K562 (cell line): ENCODE results near the gene OR13A1. TPM values are rescaled to one million over a fixed set of nuclear protein-coding genes. Genes with fewer than 3 reads are reported as not detected.
"Not testable (repeated sequence)": the region's sequence is repeated elsewhere in the genome, so short reads cannot be mapped to it uniquely, and the experiment has no call there.

ENCODE experiments used
- ATAC-seq: fragments of 200-7000 bp; cut with Tn5 transposase; 3 replicates; pipeline ENCODE4 v1.9.1; 2020; ENCODE audit warnings: moderate library complexity
- BruUV-seq: library from RNA; stranded (reverse); fragments of 400-500 nt; replicated peaks from 2 replicates; lab custom pipeline; 2021; lab: Mats Ljungman, UMichigan
- CTCF ChIA-PET: fragments of 300-600 bp; formaldehyde crosslinking; extraction: SDS; loops from one replicate; lab custom pipeline; 2021; ENCODE audit warnings: low intra/inter-chr PET ratio; lab: Yijun Ruan, JAX
- POLR2A ChIA-PET: fragments of 300-600, 350-650 bp; sonication (Branson Sonifier 250); formaldehyde crosslinking; extraction: SDS; loops from one replicate; lab custom pipeline; 2021; ENCODE audit warnings: antibody characterized with exemption, inconsistent platforms; lab: Yijun Ruan, JAX
- DNase-seq, 4 experiments: peaks; one replicate each; pipeline versions ENCODE4 v3.0.0 to v3.0.0-alpha.2; 2011 to 2018; ENCODE audit warnings: low spot score in 3 of 4, mixed read lengths in 3 of 4; ENCODE audit errors: extremely low read depth in 1 of 4
- FAIRE-seq: peaks from 2 replicates; lab custom pipeline; 2011; peaks lifted over from hg19 to GRCh38; lab: Jason Lieb, UNC
- H2AFZ ChIP-seq: 2 replicates; pipeline ENCODE4 v1.6.0; 2011; ENCODE audit warnings: low read depth, low read length, control low read depth, inconsistent platforms
- H3K27ac ChIP-seq: fragments of 200-600 bp; 3 replicates; pipeline ENCODE4 v1.8.0; 2011; ENCODE audit warnings: low read depth, mild to moderate bottlenecking, control low read depth, inconsistent platforms, low read length, moderate library complexity, mixed read lengths; ENCODE audit errors: extremely low read depth
- H3K27me3 ChIP-seq, 2 experiments: fragments of 300-600 bp in 1 of 2; 2 replicates in 1 of 2; 3 replicates in 1 of 2; pipeline versions ENCODE4 v1.6.0 to v1.8.0; 2011; ENCODE audit warnings: inconsistent platforms in 2 of 2, low read length in 2 of 2, mild to moderate bottlenecking in 1 of 2, mixed read lengths in 1 of 2, moderate library complexity in 1 of 2; ENCODE audit not compliant: control insufficient read depth in 2 of 2, insufficient read depth in 2 of 2
- H3K36me3 ChIP-seq: fragments of 300-600 bp; 3 replicates; pipeline ENCODE4 v1.8.0; 2011; ENCODE audit warnings: mild to moderate bottlenecking, low read length, inconsistent platforms; ENCODE audit not compliant: control insufficient read depth, insufficient read depth
- H3K4me1 ChIP-seq, 2 experiments: fragments of 200-600 bp in 1 of 2; replicated peaks in 1 of 2; 2 replicates in 1 of 2; 3 replicates in 1 of 2; pipeline versions ENCODE4 v1.5.1 to v1.8.0; 2011; ENCODE audit warnings: inconsistent platforms in 2 of 2, low read length in 2 of 2, mild to moderate bottlenecking in 1 of 2, mixed read lengths in 1 of 2, moderate library complexity in 1 of 2; ENCODE audit not compliant: control insufficient read depth in 2 of 2, insufficient read depth in 2 of 2
- H3K4me2 ChIP-seq: 2 replicates; pipeline ENCODE4 v1.6.1; 2011; ENCODE audit warnings: low read length, control low read depth, inconsistent platforms, mixed read lengths; ENCODE audit not compliant: insufficient read depth
- H3K4me3 ChIP-seq: fragments of 200-600 bp; sonication (generic), shearing (Covaris generic); 2 replicates; pipeline ENCODE4 v1.5.1; 2016; ENCODE audit warnings: control low read depth, inconsistent platforms
- H3K79me2 ChIP-seq: fragments of 200-600 bp; 3 replicates; pipeline ENCODE4 v1.8.0; 2011; ENCODE audit warnings: low read length, inconsistent platforms; ENCODE audit not compliant: control insufficient read depth, insufficient read depth
- H3K9ac ChIP-seq, 2 experiments: 2 replicates each; pipeline versions ENCODE4 v1.6.0 to v1.6.1; 2011; ENCODE audit warnings: low read depth in 2 of 2, low read length in 2 of 2, control low read depth in 1 of 2, inconsistent platforms in 1 of 2, mild to moderate bottlenecking in 1 of 2, mixed read lengths in 1 of 2; ENCODE audit not compliant: insufficient read depth in 1 of 2
- H3K9me1 ChIP-seq: one replicate; pipeline ENCODE4 v1.6.0; 2011; ENCODE audit warnings: inconsistent platforms, mild to moderate bottlenecking, low read length, moderate library complexity; ENCODE audit not compliant: control insufficient read depth, insufficient read depth
- H3K9me3 ChIP-seq: replicated peaks from 2 replicates; pipeline ENCODE4 v1.5.1; 2011; ENCODE audit warnings: low read depth, low read length, inconsistent platforms; ENCODE audit not compliant: control insufficient read depth, insufficient read depth
- H4K20me1 ChIP-seq: replicated peaks from 2 replicates; pipeline ENCODE4 v1.6.1; 2011; ENCODE audit warnings: low read length, inconsistent platforms, mixed read lengths; ENCODE audit not compliant: control insufficient read depth, insufficient read depth
- GABPB2 ChIP-seq: fragments of 250-450 bp; sonication (Bioruptor Pico); conservative IDR thresholded peaks from 2 replicates; pipeline ENCODE4 v1.5.1; 2021; ENCODE audit warnings: mild to moderate bottlenecking
- NFE2 ChIP-seq: IDR thresholded peaks from 2 replicates; pipeline ENCODE4 v1.6.1; 2014; ENCODE audit warnings: antibody characterized with exemption, low read depth
- POLR3G ChIP-seq: IDR thresholded peaks from 2 replicates; pipeline ENCODE4 v1.6.1; 2011; ENCODE audit not compliant: insufficient read length, insufficient replicate concordance; ENCODE audit errors: extremely low read depth
- ZEB2 ChIP-seq: fragments of 450-650 bp; IDR thresholded peaks from 2 replicates; pipeline ENCODE4 v1.6.1; 2016
- ZNF354B ChIP-seq: fragments of 250-450 bp; sonication (Bioruptor Pico); IDR thresholded peaks from 2 replicates; pipeline ENCODE4 v1.4.0; 2020
- ZNF507 ChIP-seq: conservative IDR thresholded peaks from 2 replicates; pipeline ENCODE4 v1.6.1; 2017; ENCODE audit warnings: missing genetic modification characterization, missing compliant biosample characterization
- WGBS: fragments of 100-300 bp; shearing (Covaris generic); methylation state at CpG from one replicate; pipeline ENCODE4 v1.1.6; 2016; ENCODE audit warnings: low coverage, mixed read lengths; ENCODE audit not compliant: insufficient coverage; ENCODE audit errors: missing lambda C conversion rate; 5-methylcytosine and 5-hydroxymethylcytosine counted together
- in situ Hi-C: fragments of 300-500 bp; cut with MboI; formaldehyde crosslinking; loops from 4 replicates; pipeline ENCODE4 v1.15.0; 2018; ENCODE audit warnings: inconsistent platforms, mixed read lengths
- intact Hi-C: fragments of 100-400 bp; cut with micrococcal nuclease; formaldehyde crosslinking; loops from 2 replicates; pipeline ENCODE4 v1.14.2; 2022
- polyA plus RNA-seq, 8 experiments: library from polyadenylated mRNA; depleted of rRNA in 4 of 8; stranded (reverse) in 5 of 8; unstranded in 3 of 8; fragments of >200 nt; fragmentation: Nextera tagmentation in 2 of 8; fragmentation: Illumina TruSeq in 1 of 8; extraction: Ambion mirVana in 2 of 8; extraction: Trizol in 1 of 8; gene quantifications; 2 replicates each; pipeline versions ENCODE4 v1.2.1 to v1.2.3, GENCODE V29; 2011 to 2014; ENCODE audit warnings: inconsistent platforms in 1 of 8, missing spikeins in 1 of 8
- total RNA-seq, 7 experiments: library from RNA; depleted of rRNA in 6 of 7; stranded (reverse); fragments of >200 nt in 6 of 7; fragmentation: Illumina TruSeq in 2 of 7; extraction: Trizol in 2 of 7; gene quantifications; 2 replicates each; pipeline versions ENCODE4 v1.2.1 to v1.2.3, GENCODE V29; 2011 to 2021; ENCODE audit warnings: low replicate concordance in 1 of 7
- TF ChIP-seq, protein P1 (sequence below): sonication (generic); formaldehyde crosslinking; IDR thresholded peaks from 2 replicates; pipeline ENCODE4 v1.8.0; 2022; ENCODE audit warnings: mild to moderate bottlenecking, missing genetic modification reagents, borderline replicate concordance

Gene OR13A1
- total and polyA plus RNA-seq, 9 of the 15 experiments (the other 6 are each of a cell fraction or from before 2014, with no cell fraction given), result 0.03 to 0.11 (median 0.06) TPM; not detected in 3

DNA sequence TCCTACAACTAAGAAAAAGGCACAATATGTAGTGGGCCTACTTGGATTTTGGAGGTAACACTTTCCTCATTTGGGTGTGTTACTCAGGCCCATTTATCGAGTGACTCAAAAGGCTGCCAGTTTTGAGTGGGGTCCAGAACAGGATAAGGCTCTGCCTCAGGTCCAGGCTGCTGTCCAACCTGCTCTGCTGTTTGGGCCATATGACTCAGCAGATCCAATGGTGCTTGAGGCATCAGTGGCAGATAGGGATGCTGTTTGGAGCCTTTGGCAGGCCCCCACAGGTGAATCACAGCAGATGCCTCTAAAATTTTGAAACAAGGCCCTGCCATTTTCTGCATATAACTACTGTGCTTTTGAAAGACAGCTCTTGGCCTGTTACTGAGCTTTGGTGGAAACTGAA lies 24.5 kb upstream of the OR13A1 start (continued):
- TF ChIP-seq POLR3G, result no peak
- TF ChIP-seq ZEB2, result no peak
- TF ChIP-seq GABPB2, result no peak
- peak; percentile 75 for TF ChIP-seq NFE2
- TF ChIP-seq, protein P1, sequence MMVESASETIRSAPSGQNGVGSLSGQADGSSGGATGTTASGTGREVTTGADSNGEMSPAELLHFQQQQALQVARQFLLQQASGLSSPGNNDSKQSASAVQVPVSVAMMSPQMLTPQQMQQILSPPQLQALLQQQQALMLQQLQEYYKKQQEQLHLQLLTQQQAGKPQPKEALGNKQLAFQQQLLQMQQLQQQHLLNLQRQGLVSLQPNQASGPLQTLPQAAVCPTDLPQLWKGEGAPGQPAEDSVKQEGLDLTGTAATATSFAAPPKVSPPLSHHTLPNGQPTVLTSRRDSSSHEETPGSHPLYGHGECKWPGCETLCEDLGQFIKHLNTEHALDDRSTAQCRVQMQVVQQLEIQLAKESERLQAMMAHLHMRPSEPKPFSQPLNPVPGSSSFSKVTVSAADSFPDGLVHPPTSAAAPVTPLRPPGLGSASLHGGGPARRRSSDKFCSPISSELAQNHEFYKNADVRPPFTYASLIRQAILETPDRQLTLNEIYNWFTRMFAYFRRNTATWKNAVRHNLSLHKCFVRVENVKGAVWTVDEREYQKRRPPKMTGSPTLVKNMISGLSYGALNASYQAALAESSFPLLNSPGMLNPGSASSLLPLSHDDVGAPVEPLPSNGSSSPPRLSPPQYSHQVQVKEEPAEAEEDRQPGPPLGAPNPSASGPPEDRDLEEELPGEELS (CRISPR knock-in tag), result no peak
- TF ChIP-seq, all 486 proteins: peak for 8

DNA sequence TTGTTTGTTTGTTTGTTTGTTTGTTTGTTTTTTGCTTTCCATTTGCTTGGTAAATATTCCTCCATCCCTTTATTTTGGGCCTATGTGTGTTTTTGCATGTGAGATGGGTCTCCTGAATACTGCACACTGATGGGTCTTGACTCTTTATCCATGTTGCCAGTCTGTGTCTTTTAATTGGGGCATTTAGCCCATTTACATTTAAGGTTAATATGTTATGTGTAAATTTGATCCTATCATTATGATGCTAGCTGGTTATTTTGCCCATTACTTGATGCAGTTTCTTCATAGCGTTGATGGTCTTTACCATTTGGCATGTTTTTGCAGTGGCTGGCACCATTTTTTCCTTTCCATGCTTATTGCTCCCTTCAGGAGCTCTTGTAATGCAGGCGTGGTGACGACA lies 16.4 kb upstream of the OR13A1 start:
- intact Hi-C loops, BruUV-seq, H3K79me2 ChIP-seq, H3K9ac ChIP-seq, ATAC-seq, in situ Hi-C loops, H3K36me3 ChIP-seq, H3K4me3 ChIP-seq, H4K20me1 ChIP-seq, DNase-seq, FAIRE-seq, CTCF ChIA-PET, POLR2A ChIA-PET, H3K27ac ChIP-seq, H3K9me1 ChIP-seq, H3K9me3 ChIP-seq, H2AFZ ChIP-seq, H3K4me1 ChIP-seq, H3K4me2 ChIP-seq: not testable (repeated sequence)
- H3K27me3 ChIP-seq, result peaks cover 2 to 16% of the 10 kb centered on the region in 2 experiments; a peak in 2 of 5 replicates
- 8% methylated on average over 3 of the region's 3 CpGs for whole genome bisulfite sequencing
- TF ChIP-seq ZNF354B (CRISPR knock-in tag) (peak; percentile 52; the same call in 1 of the 2 replicates), ZNF507 (tag) (peak; percentile 91)
